H1 (cell line): Measurements from ENCODE around the gene RGS14. TPM values are rescaled to one million over a fixed set of nuclear protein-coding genes. Genes with fewer than 3 reads are reported as not detected.
A peak's percentile ranks its signal among the peaks of the same experiment; 100 is the strongest.

Source experiments
- CTCF ChIA-PET: fragments of 300-600 bp; sonication (Branson Sonifier 250); formaldehyde crosslinking; loops from one replicate; lab custom pipeline; 2021; ENCODE audit not compliant: partially characterized antibody; lab: Charles Lee
- POLR2A ChIA-PET: fragments of 300-600 bp; sonication (Branson Sonifier 250); formaldehyde crosslinking; loops from one replicate; lab custom pipeline; 2021; ENCODE audit warnings: inconsistent platforms; ENCODE audit not compliant: partially characterized antibody; lab: Charles Lee
- DNase-seq, 2 experiments: peaks; one replicate each; pipeline versions ENCODE4 v3.0.0 to v3.0.0-alpha.2; 2010 to 2022; ENCODE audit warnings: low spot score in 2 of 2, low read depth in 1 of 2, mixed read lengths in 1 of 2
- FAIRE-seq: peaks from 2 replicates; lab custom pipeline; 2011; peaks lifted over from hg19 to GRCh38; lab: Jason Lieb, UNC
- H2AFZ ChIP-seq: 2 replicates; pipeline ENCODE4 v1.8.1; 2012; ENCODE audit warnings: low read length, inconsistent platforms
- H2AK5ac ChIP-seq: 2 replicates; pipeline ENCODE4 v1.6.1; 2013; ENCODE audit warnings: low read depth, low read length
- H2BK120ac ChIP-seq: replicated peaks from 2 replicates; pipeline ENCODE3; 2013; ENCODE audit warnings: low read depth, low read length, inconsistent platforms
- H2BK12ac ChIP-seq: 2 replicates; pipeline ENCODE4 v1.6.1; 2013; ENCODE audit warnings: low read depth, low read length
- H2BK15ac ChIP-seq: 2 replicates; pipeline ENCODE4 v1.6.1; 2013; ENCODE audit warnings: low read length
- H2BK20ac ChIP-seq: 2 replicates; pipeline ENCODE4 v1.6.1; 2013; ENCODE audit warnings: low read length
- H2BK5ac ChIP-seq: 2 replicates; pipeline ENCODE4 v1.6.1; 2013; ENCODE audit warnings: low read depth, low read length
- H3K14ac ChIP-seq: 2 replicates; pipeline ENCODE4 v1.6.1; 2013; ENCODE audit warnings: inconsistent platforms; ENCODE audit not compliant: insufficient read length
- H3K18ac ChIP-seq: 2 replicates; pipeline ENCODE4 v1.6.1; 2013; ENCODE audit warnings: low read length; ENCODE audit errors: extremely low read depth
- H3K23ac ChIP-seq: 2 replicates; pipeline ENCODE4 v1.6.1; 2013; ENCODE audit warnings: inconsistent platforms; ENCODE audit not compliant: insufficient read length
- H3K23me2 ChIP-seq: 2 replicates; pipeline ENCODE4 v1.6.1; 2013; ENCODE audit warnings: low read depth, low read length
- H3K27ac ChIP-seq: 2 replicates; pipeline ENCODE4 v1.6.1; 2011; ENCODE audit warnings: low read depth, low read length, inconsistent platforms
- H3K27me3 ChIP-seq, 4 experiments: replicated peaks in 1 of 4; 1 replicate in 1 of 4; 2 replicates in 3 of 4; pipeline versions ENCODE4 v1.6.1 to v1.8.1; 2011 to 2013; ENCODE audit warnings: low read length in 3 of 4, mild to moderate bottlenecking in 3 of 4, inconsistent platforms in 2 of 4, mixed read lengths in 2 of 4, moderate library complexity in 1 of 4; ENCODE audit not compliant: control insufficient read depth in 3 of 4, insufficient read depth in 3 of 4; ENCODE audit errors: extremely low read depth in 1 of 4
- H3K36me3 ChIP-seq, 4 experiments: 2 replicates each; pipeline versions ENCODE4 v1.6.1 to v1.8.1; 2011 to 2013; ENCODE audit warnings: mild to moderate bottlenecking in 4 of 4, low read length in 3 of 4, moderate library complexity in 2 of 4, control low read depth in 1 of 4, inconsistent platforms in 1 of 4; ENCODE audit not compliant: insufficient read depth in 4 of 4, control insufficient read depth in 2 of 4
- H3K4ac ChIP-seq: replicated peaks from 2 replicates; pipeline ENCODE3; 2013; ENCODE audit warnings: low read length, low read depth, mixed read lengths, inconsistent platforms; ENCODE audit not compliant: insufficient read length
- H3K4me1 ChIP-seq, 4 experiments: replicated peaks in 1 of 4; 1 replicate in 1 of 4; 2 replicates in 3 of 4; pipeline versions ENCODE4 v1.6.1 to v1.8.1; 2011 to 2013; ENCODE audit warnings: low read length in 3 of 4, inconsistent platforms in 2 of 4, mixed read lengths in 1 of 4; ENCODE audit not compliant: insufficient read depth in 4 of 4, control insufficient read depth in 3 of 4
- H3K4me2 ChIP-seq, 2 experiments: 2 replicates each; pipeline versions ENCODE4 v1.6.1 to v1.8.1; 2011 to 2013; ENCODE audit warnings: low read depth in 2 of 2, low read length in 2 of 2, control low read depth in 1 of 2, inconsistent platforms in 1 of 2, mild to moderate bottlenecking in 1 of 2; ENCODE audit not compliant: insufficient read depth in 1 of 2
- H3K4me3 ChIP-seq, 4 experiments: fragments of 200-600, 300-600 bp in 1 of 4; sonication (generic), shearing (Covaris generic), sonication (Bioruptor Twin) in 1 of 4; 2 replicates each; pipeline versions ENCODE4 v1.5.1 to v1.8.1; 2011 to 2016; ENCODE audit warnings: low read length in 4 of 4, low read depth in 3 of 4, control low read depth in 2 of 4, inconsistent platforms in 2 of 4, mild to moderate bottlenecking in 2 of 4, mixed read lengths in 1 of 4, moderate library complexity in 1 of 4; ENCODE audit not compliant: insufficient read depth in 2 of 4; ENCODE audit errors: extremely low read depth in 1 of 4
- H3K56ac ChIP-seq: replicated peaks from 2 replicates; pipeline ENCODE3; 2013; ENCODE audit warnings: low read depth, mild to moderate bottlenecking, mixed read lengths, low read length, inconsistent platforms; ENCODE audit not compliant: insufficient read length
- H3K79me1 ChIP-seq: 2 replicates; pipeline ENCODE4 v1.6.1; 2013; ENCODE audit warnings: low read depth, low read length, control low read depth
- H3K79me2 ChIP-seq, 2 experiments: 2 replicates each; pipeline versions ENCODE4 v1.6.1 to v1.8.1; 2012 to 2013; ENCODE audit warnings: low read length in 2 of 2, mild to moderate bottlenecking in 2 of 2, inconsistent platforms in 1 of 2; ENCODE audit not compliant: insufficient read depth in 2 of 2, control insufficient read depth in 1 of 2
- H3K9ac ChIP-seq, 4 experiments: replicated peaks in 1 of 4; 1 replicate in 1 of 4; 2 replicates in 3 of 4; pipeline versions ENCODE4 v1.6.1 to v1.8.1; 2011 to 2013; ENCODE audit warnings: low read depth in 3 of 4, low read length in 3 of 4, control low read depth in 2 of 4, mild to moderate bottlenecking in 2 of 4, moderate library complexity in 2 of 4, inconsistent platforms in 1 of 4; ENCODE audit errors: extremely low read depth in 1 of 4
- H3K9me3 ChIP-seq, 2 experiments: 2 replicates each; pipeline versions ENCODE4 v1.6.1 to v1.8.1; 2012 to 2013; ENCODE audit warnings: mild to moderate bottlenecking in 2 of 2, moderate library complexity in 2 of 2, control low read depth in 1 of 2, inconsistent platforms in 1 of 2, low read depth in 1 of 2, low read length in 1 of 2, mixed read lengths in 1 of 2; ENCODE audit not compliant: insufficient read depth in 2 of 2
- H4K20me1 ChIP-seq, 2 experiments: replicated peaks in 1 of 2; 2 replicates each; pipeline versions ENCODE3 to v1.8.1; 2011 to 2013; ENCODE audit warnings: inconsistent platforms in 2 of 2, low read length in 2 of 2, mild to moderate bottlenecking in 1 of 2; ENCODE audit not compliant: insufficient read depth in 2 of 2, control insufficient read depth in 1 of 2
- H4K5ac ChIP-seq: 2 replicates; pipeline ENCODE4 v1.6.1; 2013; ENCODE audit warnings: low read length, low read depth, mixed read lengths, inconsistent platforms; ENCODE audit not compliant: insufficient read length
- H4K8ac ChIP-seq: 2 replicates; pipeline ENCODE4 v1.8.0; 2013; ENCODE audit warnings: mild to moderate bottlenecking, moderate library complexity, low read length, inconsistent platforms; ENCODE audit not compliant: insufficient read depth; ENCODE audit errors: extremely low read depth
- H4K91ac ChIP-seq: replicated peaks from 2 replicates; pipeline ENCODE3; 2013; ENCODE audit warnings: low read length, mixed read lengths, inconsistent platforms; ENCODE audit not compliant: insufficient read length
- ATF3 ChIP-seq: IDR thresholded peaks from 2 replicates; pipeline ENCODE4 v1.6.1; 2011; ENCODE audit warnings: low read depth, mild to moderate bottlenecking, low read length; ENCODE audit not compliant: insufficient read depth
- CBX5 ChIP-seq: fragments of 300-800, 300-1000 bp; sonication (generic); IDR thresholded peaks from 2 replicates; pipeline ENCODE4 v1.7.1; 2016; ENCODE audit warnings: antibody characterized with exemption, low read length, low read depth
- CBX8 ChIP-seq: fragments of 300-800, 300-1000 bp; sonication (generic); IDR thresholded peaks from 2 replicates; pipeline ENCODE4 v1.7.1; 2016; ENCODE audit warnings: low read depth, low read length, borderline replicate concordance
- CTBP2 ChIP-seq: IDR thresholded peaks from 2 replicates; pipeline ENCODE4 v1.7.0; 2011; ENCODE audit warnings: borderline replicate concordance, mild to moderate bottlenecking, moderate library complexity, mixed read lengths, low read length; ENCODE audit not compliant: insufficient read depth, insufficient read length
- HDAC2 ChIP-seq, 2 experiments: fragments of 300-600 bp in 1 of 2; sonication (generic) in 1 of 2; IDR thresholded peaks; 2 replicates each; pipeline ENCODE4 v1.6.1; 2011 to 2012; ENCODE audit warnings: low read depth in 2 of 2, low read length in 2 of 2, mild to moderate bottlenecking in 2 of 2, moderate library complexity in 2 of 2, borderline replicate concordance in 1 of 2, inconsistent platforms in 1 of 2
- JUND ChIP-seq: IDR thresholded peaks from 2 replicates; pipeline ENCODE4 v1.6.1; 2011; ENCODE audit warnings: mild to moderate bottlenecking, improper control_type of control experiment, low read length
- POLR2AphosphoS5 ChIP-seq: IDR thresholded peaks from 2 replicates; pipeline ENCODE4 v1.6.1; 2011; ENCODE audit warnings: low read depth, low read length
- POU5F1 ChIP-seq: IDR thresholded peaks from 2 replicates; pipeline ENCODE4 v1.6.1; 2011; ENCODE audit warnings: low read depth, mild to moderate bottlenecking, low read length, moderate library complexity
- SAP30 ChIP-seq: fragments of 300-600 bp; sonication (generic); IDR thresholded peaks from 2 replicates; pipeline ENCODE4 v1.7.1; 2012; ENCODE audit warnings: low read length, moderate library complexity, mild to moderate bottlenecking, inconsistent platforms; ENCODE audit not compliant: insufficient read depth, insufficient replicate concordance
- SIX5 ChIP-seq: IDR thresholded peaks from 2 replicates; pipeline ENCODE4 v1.6.1; 2011; ENCODE audit warnings: mild to moderate bottlenecking, low read depth, low read length
- SP1 ChIP-seq: IDR thresholded peaks from 2 replicates; pipeline ENCODE4 v1.6.1; 2011; ENCODE audit warnings: low read depth, low read length
- TBP ChIP-seq: IDR thresholded peaks from 2 replicates; pipeline ENCODE4 v1.6.1; 2011; ENCODE audit warnings: low read depth, low read length, improper control_type of control experiment
- TCF12 ChIP-seq: IDR thresholded peaks from 2 replicates; pipeline ENCODE4 v1.6.1; 2011; ENCODE audit warnings: low read depth, mild to moderate bottlenecking, low read length
- WGBS, 2 experiments: shearing (Covaris generic) in 1 of 2; methylation state at CpG; one replicate each; pipeline versions ENCODE4 v1.1.6 to v1.1.7; 2013 to 2015; ENCODE audit warnings: low lambda C conversion rate in 2 of 2, mixed read lengths in 2 of 2, inconsistent platforms in 1 of 2, low coverage in 1 of 2, missing lambda C conversion rate in 1 of 2; ENCODE audit not compliant: insufficient replicate concordance in 2 of 2, insufficient coverage in 1 of 2, insufficient read length in 1 of 2; ENCODE audit errors: extremely low coverage in 1 of 2, missing lambda C conversion rate in 1 of 2; 5-methylcytosine and 5-hydroxymethylcytosine counted together
- polyA plus RNA-seq, 7 experiments: library from polyadenylated mRNA; depleted of rRNA in 3 of 7; stranded (reverse) in 5 of 7; unstranded in 2 of 7; fragments of >200 nt in 5 of 7; fragments of 200-250 nt in 2 of 7; gene quantifications; 1 replicate in 5 of 7; 2 replicates in 1 of 7; 4 replicates in 1 of 7; pipeline versions ENCODE4 v1.2.1 to v1.2.3, GENCODE V29; 2011 to 2013; ENCODE audit warnings: missing spikeins in 2 of 7, mixed read lengths in 2 of 7
- total RNA-seq: library from RNA; stranded (reverse); fragmentation: NEBNext Ultra II Directional; extraction: Animal tissue kit (Norgen Biotek cat#: 25700); gene quantifications from 2 replicates; pipeline ENCODE4 v1.2.1, GENCODE V29; 2021

RGS14 gene
- total and polyA plus RNA-seq, 2 of the 8 experiments (the other 6 are each of a cell fraction or from before 2014, with no cell fraction given), result 24.4 to 46.1 TPM

GRCh38 chr5:177310332-177310731 is 47.4 kb upstream of the RGS14 start:
- no peak overlapping the region for H2BK120ac ChIP-seq
- H2AFZ ChIP-seq, result no peak overlapping the region
- H3K23me2 ChIP-seq, result peaks cover 11% of the 10 kb centered on the region
- H2BK12ac ChIP-seq, result no peak overlapping the region
- H2BK15ac ChIP-seq, result no peak overlapping the region
- peak overlapping the region in 1 of 4 experiments; percentile 64; a peak in 1 of 8 replicates for H3K4me3 ChIP-seq
- H2BK5ac ChIP-seq, result no peak overlapping the region
- no peak overlapping the region for H3K9ac ChIP-seq
- H4K8ac ChIP-seq, result no peak overlapping the region
- WGBS, 2 experiments, result 87% methylated on average over 10 of the region's 13 CpGs; no CpG with 5 or more reads in 1 of the 2 experiments
- peaks cover 5 to 11% of the 10 kb centered on the region in 2 experiments for H4K20me1 ChIP-seq
- H3K18ac ChIP-seq, result no peak overlapping the region
- FAIRE-seq (no peak), DNase-seq (no peak)
- H2AK5ac ChIP-seq, result no peak overlapping the region
- peaks cover 0 to 19% (median 14%) of the 10 kb centered on the region in 4 experiments; a peak in 6 of 7 replicates for H3K4me1 ChIP-seq
- H3K56ac ChIP-seq, result no peak overlapping the region
- H3K79me2 ChIP-seq, result peaks cover 0 to 4% of the 10 kb centered on the region in 2 experiments; a peak in 1 of 4 replicates
- CTCF ChIA-PET, result interaction anchor here (0.6 to 16.6 kb wide), 45 partner anchors 9 to 495 kb away, joined by 3 to 251 read pairs (median 5); partner anchors contain the start of genes F12, GRK6, LMAN2 and PDLIM7
- no peak overlapping the region for H4K91ac ChIP-seq
- peak overlapping the region in 1 of 2 experiments; percentile 97; a peak in 1 of 4 replicates for H3K4me2 ChIP-seq
- H3K9me3 ChIP-seq, result no peaks in the 10 kb centered on the region
- peaks cover 3 to 17% (median 12%) of the 10 kb centered on the region in 4 experiments; a peak in 6 of 8 replicates for H3K36me3 ChIP-seq
- H3K23ac ChIP-seq, result no peak overlapping the region
- POLR2A ChIA-PET, result interaction anchor here (0.7 to 6.0 kb wide), 14 partner anchors 8 to 195 kb away, joined by 3 to 26 read pairs (median 4); partner anchors contain the start of genes PRELID1 and RAB24
- H3K4ac ChIP-seq, result no peak overlapping the region
- H4K5ac ChIP-seq, result no peak overlapping the region
- H3K79me1 ChIP-seq, result no peaks in the 10 kb centered on the region; the same call in 1 of the 2 replicates
- H3K27ac ChIP-seq, result no peak overlapping the region
- no peak overlapping the region for H3K14ac ChIP-seq
- 0 out of 2 replicates have a peak overlapping the region, but pooled peaks have one; percentile 1 for H2BK20ac ChIP-seq
- H3K27me3 ChIP-seq, result no peaks in the 10 kb centered on the region
- TF ChIP-seq POU5F1, result no peak
- no peak for TF ChIP-seq POLR2AphosphoS5
- TF ChIP-seq TBP, result no peak
- TF ChIP-seq TCF12, result no peak
- no peak for TF ChIP-seq SIX5
- TF ChIP-seq SP1, result no peak
- no peak for TF ChIP-seq CTBP2
- no peak for TF ChIP-seq CBX5
- no peak for TF ChIP-seq HDAC2 (IDR thresholded peaks at IDR 0.05; ENCODE audit: borderline replicate concordance in 1 of 2, low read depth in 2 of 2, low read length in 2 of 2)
- TF ChIP-seq CBX8, result no peak
- no peak for TF ChIP-seq JUND
- no peak for TF ChIP-seq ATF3
- TF ChIP-seq SAP30, result no peak
